Spleen (tissue), 11 donors: ENCODE data around the gene TREX2. TPM values are rescaled to one million over a fixed set of nuclear protein-coding genes. Genes with fewer than 3 reads are reported as not detected.

ENCODE experiments used
- DNase-seq: peaks from one replicate; pipeline ENCODE4 v3.0.0-alpha.2; 2020
- H3K27ac ChIP-seq, 8 donors: fragments of 200-600 bp; sonication (generic) in 7 of 8; 1 replicate in 4 of 8; 2 replicates in 4 of 8; pipeline versions ENCODE4 v1.5.0 to v1.8.0; 2016 to 2021; ENCODE audit warnings: inconsistent platforms in 4 of 8, mild to moderate bottlenecking in 4 of 8, moderate library complexity in 1 of 8
- H3K27me3 ChIP-seq, 7 donors: fragments of 200-600 bp; sonication (generic) in 6 of 7; replicated peaks in 1 of 7; 1 replicate in 4 of 7; 2 replicates in 3 of 7; pipeline versions ENCODE4 v1.5.0 to v1.8.0; 2016 to 2021; ENCODE audit warnings: inconsistent platforms in 3 of 7, mild to moderate bottlenecking in 1 of 7
- H3K36me3 ChIP-seq, 6 donors: fragments of 200-600 bp; sonication (generic) in 5 of 6; 1 replicate in 4 of 6; 2 replicates in 2 of 6; pipeline versions ENCODE4 v1.5.0 to v1.8.0; 2016 to 2021; ENCODE audit warnings: inconsistent platforms in 2 of 6
- H3K4me1 ChIP-seq, 6 donors: fragments of 200-600 bp; sonication (generic) in 5 of 6; 1 replicate in 3 of 6; 2 replicates in 3 of 6; pipeline versions ENCODE4 v1.5.0 to v1.8.0; 2016 to 2021; ENCODE audit warnings: inconsistent platforms in 3 of 6
- H3K4me3 ChIP-seq, 8 donors: fragments of 200-600 bp; sonication (generic) in 7 of 8; 1 replicate in 4 of 8; 2 replicates in 4 of 8; pipeline versions ENCODE4 v1.5.0 to v1.8.0; 2016 to 2021; ENCODE audit warnings: inconsistent platforms in 4 of 8, mild to moderate bottlenecking in 4 of 8, moderate library complexity in 2 of 8
- H3K9me3 ChIP-seq, 8 donors: fragments of 200-600 bp; sonication (generic) in 7 of 8; 1 replicate in 4 of 8; 2 replicates in 4 of 8; pipeline versions ENCODE4 v1.5.0 to v1.8.0; 2016 to 2021; ENCODE audit warnings: inconsistent platforms in 4 of 8
- POLR2A ChIP-seq, 3 donors: fragments of 450-650 bp; IDR thresholded peaks; one replicate each; pipeline ENCODE4 v1.5.1; 2017; ENCODE audit warnings: antibody characterized with exemption in 3 of 3, mild to moderate bottlenecking in 1 of 3
- POLR2AphosphoS5 ChIP-seq, 3 donors: sonication (generic); formaldehyde crosslinking; IDR thresholded peaks; one replicate each; pipeline ENCODE4 v1.5.1; 2017; ENCODE audit warnings: antibody characterized with exemption in 3 of 3
- WGBS, 5 donors: extraction: QIAGEN DNeasy Blood & Tissue Kit in 3 of 5; methylation state at CpG; one replicate each; pipeline versions ENCODE4 v1.1.5 to v1.1.7; 2013 to 2018; 5-methylcytosine and 5-hydroxymethylcytosine counted together
- intact Hi-C: fragments of 100-400 bp; cut with DNase I; formaldehyde crosslinking; loops from one replicate; pipeline ENCODE4 v1.15.0; 2023; ENCODE audit warnings: low total_unique reads
- polyA plus RNA-seq, 3 donors: library from polyadenylated mRNA; stranded (reverse); fragments of 200-250 nt; gene quantifications; one replicate each; pipeline ENCODE4 v1.2.1, GENCODE V29; 2013
- small RNA-seq, 4 donors: library from RNA; depleted of rRNA; stranded (forward); fragments of <200 nt; gene quantifications; one replicate each; pipeline ENCODE3, GENCODE V24; 2016
- total RNA-seq, 7 donors: library from RNA; depleted of rRNA in 3 of 7; stranded (reverse); fragments of >200 nt in 3 of 7; fragmentation: NEBNext Ultra II Directional in 4 of 7; extraction: Animal tissue kit (Norgen Biotek cat#: 25700) in 4 of 7; gene quantifications; one replicate each; pipeline versions ENCODE4 v1.1.0 to v1.2.1, GENCODE V29; 2016 to 2021
- TF ChIP-seq, protein P1 (sequence below), 11 experiments: fragments of 200-600 bp in 7 of 11; fragments of 450-650 bp in 4 of 11; sonication (generic) in 4 of 11; IDR thresholded peaks in 8 of 11; conservative IDR thresholded peaks in 3 of 11; 1 replicate in 7 of 11; 2 replicates in 4 of 11; pipeline versions ENCODE4 v1.4.0 to v1.8.0; 2016 to 2021; ENCODE audit warnings: antibody characterized with exemption in 11 of 11, inconsistent platforms in 4 of 11, mild to moderate bottlenecking in 1 of 11
- donor health status: healthy with polysubstance abuse.
- donor health status: DM: no; HTN: no; CAD: no; lungs with moderate emphysema.
- donor health status: DM: no; HTN: no; CAD: no.
- donor health status: Bipolar disorder and iron deficiency.
- donor health status: healthy.
- donor health status: DM: no; HTN: no; CAD: no.
- donor health status: DM: yes; HTN: yes; CAD: no.

TREX2 gene
- total and polyA plus RNA-seq, 10 donors, result 1.1 to 6.4 (median 2.2) TPM

DNA sequence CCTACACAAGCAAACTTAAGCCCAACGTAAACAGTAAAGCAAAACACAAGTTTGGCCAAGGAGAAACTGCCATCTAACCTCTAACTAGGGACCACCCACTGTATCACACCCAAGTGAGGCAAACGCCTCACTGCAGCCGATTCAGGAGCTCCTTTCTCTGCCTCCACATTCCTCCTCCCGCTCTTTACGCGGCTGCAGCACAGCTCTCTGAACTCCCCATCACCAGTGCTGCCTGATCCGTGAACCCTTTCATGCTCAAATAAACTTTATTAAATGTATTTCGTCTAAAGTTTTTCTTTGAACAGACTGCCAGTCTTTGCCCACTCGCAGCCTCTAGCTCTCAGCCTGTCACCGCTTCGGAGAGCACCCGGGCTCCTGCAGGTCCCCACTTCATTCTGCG lies 51.2 kb downstream of the TREX2 start:
- 71 to 85% (median 78%) methylated on average over 13 of the region's 13 CpGs for WGBS, 5 donors
- peak; percentile 45 for DNase-seq
- H3K9me3 ChIP-seq, result no peaks in the 10 kb centered on the region
- intact Hi-C loops, result no loop called here
- peaks cover 0 to 17% (median 0%) of the 10 kb centered on the region in 7 donors for H3K27me3 ChIP-seq
- H3K27ac ChIP-seq, result no peak overlapping the region
- no peak overlapping the region for H3K4me3 ChIP-seq
- H3K4me1 ChIP-seq, result no peaks in the 10 kb centered on the region
- no peaks in the 10 kb centered on the region for H3K36me3 ChIP-seq
- TF ChIP-seq POLR2A (IDR thresholded peaks at IDR 0.05) (no peak), POLR2AphosphoS5 (IDR thresholded peaks at IDR 0.05) (no peak)
- TF ChIP-seq, protein P1, sequence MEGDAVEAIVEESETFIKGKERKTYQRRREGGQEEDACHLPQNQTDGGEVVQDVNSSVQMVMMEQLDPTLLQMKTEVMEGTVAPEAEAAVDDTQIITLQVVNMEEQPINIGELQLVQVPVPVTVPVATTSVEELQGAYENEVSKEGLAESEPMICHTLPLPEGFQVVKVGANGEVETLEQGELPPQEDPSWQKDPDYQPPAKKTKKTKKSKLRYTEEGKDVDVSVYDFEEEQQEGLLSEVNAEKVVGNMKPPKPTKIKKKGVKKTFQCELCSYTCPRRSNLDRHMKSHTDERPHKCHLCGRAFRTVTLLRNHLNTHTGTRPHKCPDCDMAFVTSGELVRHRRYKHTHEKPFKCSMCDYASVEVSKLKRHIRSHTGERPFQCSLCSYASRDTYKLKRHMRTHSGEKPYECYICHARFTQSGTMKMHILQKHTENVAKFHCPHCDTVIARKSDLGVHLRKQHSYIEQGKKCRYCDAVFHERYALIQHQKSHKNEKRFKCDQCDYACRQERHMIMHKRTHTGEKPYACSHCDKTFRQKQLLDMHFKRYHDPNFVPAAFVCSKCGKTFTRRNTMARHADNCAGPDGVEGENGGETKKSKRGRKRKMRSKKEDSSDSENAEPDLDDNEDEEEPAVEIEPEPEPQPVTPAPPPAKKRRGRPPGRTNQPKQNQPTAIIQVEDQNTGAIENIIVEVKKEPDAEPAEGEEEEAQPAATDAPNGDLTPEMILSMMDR (IDR thresholded peaks at IDR 0.05 in 8 of 11, conservative IDR thresholded peaks at IDR 0.05 in 3 of 11), result no peak

Small RNA genes within 50 kb of the gene (small RNA-seq; reads per million reads assigned to genes)
- 0 reads per million in 4 donors for gene RN7SL667P

Other genes with a start within 250 kb of the TREX2 start
- not detected for gene PNMA6F, start 124.3 kb downstream of the TREX2 start, total RNA-seq
- gene PNMA6F, start 124.3 kb downstream of the TREX2 start, polyA plus RNA-seq, result not detected
- gene ZNF275, start 111.9 kb downstream of the TREX2 start, total RNA-seq, result 10 to 100 TPM; 15.2 to 33.8 (median 29.3) TPM
- 1 to 10 TPM; 2.9 to 5.2 (median 5.2) TPM for gene ZNF275, start 111.9 kb downstream of the TREX2 start, polyA plus RNA-seq
- gene PNMA6E, start 44.7 kb downstream of the TREX2 start, total RNA-seq, result not detected
- gene PNMA6E, start 44.7 kb downstream of the TREX2 start, polyA plus RNA-seq, result not detected
- 1 to 10 TPM; 1.5 to 3.4 (median 2.4) TPM for gene ZFP92, start 34.6 kb downstream of the TREX2 start, total RNA-seq
- under 1 TPM; 0.26 to 0.83 (median 0.50) TPM for gene ZFP92, start 34.6 kb downstream of the TREX2 start, polyA plus RNA-seq
- 10 to 100 TPM; 23.6 to 36.2 (median 33.2) TPM for gene HAUS7, start 24.5 kb upstream of the TREX2 start, total RNA-seq
- gene HAUS7, start 24.5 kb upstream of the TREX2 start, polyA plus RNA-seq, result 10 to 100 TPM; 36.6 to 83.7 (median 79.8) TPM
- 100 to 1,000 TPM; 180 to 370 (median 268) TPM for gene BGN, start 48.9 kb upstream of the TREX2 start, total RNA-seq
- 100 to 1,000 TPM in 1 of 3 donors, 10 to 100 TPM in 2; 37.1 to 109 (median 40.1) TPM for gene BGN, start 48.9 kb upstream of the TREX2 start, polyA plus RNA-seq
- under 1 TPM in 2 of 7 donors, not detected in 5; 0.07 to 0.13 TPM for gene ATP2B3, start 71.6 kb upstream of the TREX2 start, total RNA-seq
- gene ATP2B3, start 71.6 kb upstream of the TREX2 start, polyA plus RNA-seq, result not detected
- gene CCNQ, start 153.1 kb upstream of the TREX2 start, total RNA-seq, result 10 to 100 TPM; 17.5 to 32.0 (median 21.7) TPM
- gene CCNQ, start 153.1 kb upstream of the TREX2 start, polyA plus RNA-seq, result 10 to 100 TPM; 58.6 to 67.3 (median 59.6) TPM
- under 1 TPM in 1 of 7 donors, not detected in 6; 0.17 TPM for gene DUSP9, start 201.1 kb upstream of the TREX2 start, total RNA-seq
- under 1 TPM in 1 of 3 donors, not detected in 2; 0.09 TPM for gene DUSP9, start 201.1 kb upstream of the TREX2 start, polyA plus RNA-seq
- gene PNCK, start 227.8 kb upstream of the TREX2 start, total RNA-seq, result 1 to 10 TPM in 2 of 7 donors, under 1 TPM in 1, not detected in 4; 0.73 to 1.2 (median 1.0) TPM
- gene PNCK, start 227.8 kb upstream of the TREX2 start, polyA plus RNA-seq, result under 1 TPM; 0.18 to 0.35 (median 0.22) TPM
- gene SLC6A8, start 241.9 kb upstream of the TREX2 start, total RNA-seq, result 10 to 100 TPM in 5 of 7 donors, 1 to 10 TPM in 2; 6.7 to 72.9 (median 14.7) TPM
- 1 to 10 TPM; 3.2 to 5.3 (median 3.2) TPM for gene SLC6A8, start 241.9 kb upstream of the TREX2 start, polyA plus RNA-seq